ENCODE measurements around the gene SPOCK1. TPM values are rescaled to one million over a fixed set of nuclear protein-coding genes. Genes with fewer than 3 reads are reported as not detected.

The SPOCK1 gene
- total RNA-seq, 1 experiment from 2014 or later = 0.27 TPM

DNA sequence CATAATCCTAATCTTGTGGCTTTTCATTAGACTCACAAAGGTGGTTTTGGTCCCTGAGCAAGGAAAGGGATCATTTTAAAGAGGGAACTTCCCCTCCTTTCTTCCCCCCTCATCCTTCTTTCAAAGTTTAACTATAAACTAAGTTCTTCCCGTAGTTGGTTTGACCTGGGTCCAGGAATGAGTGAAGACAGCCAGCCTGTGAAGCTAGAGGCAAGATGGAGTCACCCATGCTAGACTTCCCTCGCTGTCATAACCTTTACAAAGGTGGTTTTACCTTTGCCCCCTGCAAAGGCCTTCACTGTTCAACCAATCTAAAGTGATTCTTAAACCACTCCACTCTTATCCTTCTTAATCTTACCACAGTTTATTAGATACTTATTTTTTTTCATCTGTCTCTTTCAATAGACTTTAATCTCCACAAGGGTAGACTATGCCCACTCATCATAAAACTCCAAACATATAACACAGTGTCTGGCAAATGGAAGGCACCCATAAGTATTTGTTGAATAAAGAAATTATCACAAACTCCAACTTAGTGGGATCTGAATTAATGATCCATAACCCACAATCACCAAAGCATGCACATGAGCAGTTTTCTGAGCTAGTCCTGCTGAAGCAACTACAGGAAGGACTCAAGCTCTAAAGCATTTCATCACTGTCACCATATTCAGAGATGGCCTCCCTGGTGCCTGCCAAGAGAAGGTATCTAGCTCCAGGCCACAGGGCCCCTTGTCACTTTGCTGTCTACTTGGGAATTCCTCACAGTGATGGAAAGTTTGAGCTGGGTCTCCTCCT is 369.0 kb downstream of the SPOCK1 start:
- CTCF ChIA-PET = no interaction called here

More for the DNA sequence above, 369.0 kb downstream of the SPOCK1 start:
- no peak overlapping the region for H3K9ac ChIP-seq (ENCODE audit: low read length)
- peaks cover 16% of the 10 kb centered on the region; the same call in 1 of the 2 replicates for H3K27me3 ChIP-seq (ENCODE audit: insufficient read depth, low read length)
- TF ChIP-seq ZFX (IDR thresholded peaks at IDR 0.05) (no peak), SIN3A (IDR thresholded peaks at IDR 0.05; ENCODE audit: low read depth) (no peak), POLR2AphosphoS5 (IDR thresholded peaks at IDR 0.05; ENCODE audit: low read depth, low read length) (no peak), CBX3 (IDR thresholded peaks at IDR 0.05; ENCODE audit: low read depth) (no peak), SP1 (IDR thresholded peaks at IDR 0.05; ENCODE audit: low read depth) (no peak), EZH2phosphoT487 (IDR thresholded peaks at IDR 0.05; ENCODE audit: borderline replicate concordance) (no peak), RAD21 (IDR thresholded peaks at IDR 0.05; ENCODE audit: low read depth) (no peak), ZNF274 (IDR thresholded peaks at IDR 0.05; ENCODE audit: low read depth, low read length) (no peak), EGR1 (IDR thresholded peaks at IDR 0.05; ENCODE audit: low read depth) (no peak), ELF1 (IDR thresholded peaks at IDR 0.05; ENCODE audit: borderline replicate concordance, low read depth) (no peak), CEBPB (IDR thresholded peaks at IDR 0.05; ENCODE audit: low read depth) (no peak), POLR2A (IDR thresholded peaks at IDR 0.05; ENCODE audit: borderline replicate concordance, extremely low read depth, insufficient read depth, insufficient read length) (no peak), FOSL1 (IDR thresholded peaks at IDR 0.05; ENCODE audit: low read depth) (no peak), TCF7L2 (IDR thresholded peaks at IDR 0.05; ENCODE audit: borderline replicate concordance, extremely low read depth, insufficient read depth, insufficient read length) (no peak)
- TF ChIP-seq, protein P1, sequence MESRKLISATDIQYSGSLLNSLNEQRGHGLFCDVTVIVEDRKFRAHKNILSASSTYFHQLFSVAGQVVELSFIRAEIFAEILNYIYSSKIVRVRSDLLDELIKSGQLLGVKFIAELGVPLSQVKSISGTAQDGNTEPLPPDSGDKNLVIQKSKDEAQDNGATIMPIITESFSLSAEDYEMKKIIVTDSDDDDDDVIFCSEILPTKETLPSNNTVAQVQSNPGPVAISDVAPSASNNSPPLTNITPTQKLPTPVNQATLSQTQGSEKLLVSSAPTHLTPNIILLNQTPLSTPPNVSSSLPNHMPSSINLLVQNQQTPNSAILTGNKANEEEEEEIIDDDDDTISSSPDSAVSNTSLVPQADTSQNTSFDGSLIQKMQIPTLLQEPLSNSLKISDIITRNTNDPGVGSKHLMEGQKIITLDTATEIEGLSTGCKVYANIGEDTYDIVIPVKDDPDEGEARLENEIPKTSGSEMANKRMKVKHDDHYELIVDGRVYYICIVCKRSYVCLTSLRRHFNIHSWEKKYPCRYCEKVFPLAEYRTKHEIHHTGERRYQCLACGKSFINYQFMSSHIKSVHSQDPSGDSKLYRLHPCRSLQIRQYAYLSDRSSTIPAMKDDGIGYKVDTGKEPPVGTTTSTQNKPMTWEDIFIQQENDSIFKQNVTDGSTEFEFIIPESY (IDR thresholded peaks at IDR 0.05; ENCODE audit: extremely low read depth, insufficient replicate concordance, low read length) = no peak
- ATAC-seq (no peak), DNase-seq (ENCODE audit: low read depth, low spot score) (no peak)
- H3K36me3 ChIP-seq (ENCODE audit: control insufficient read depth in 1 of 2, insufficient read depth in 2 of 2, low read length in 2 of 2) = no peaks in the 10 kb centered on the region
- intact Hi-C loops (cut with micrococcal nuclease) = no loop called here
- no peaks in the 10 kb centered on the region for H4K20me1 ChIP-seq (ENCODE audit: insufficient read depth)
- H3K4me1 ChIP-seq (ENCODE audit: control insufficient read depth in 1 of 2, insufficient read depth in 2 of 2, low read length in 2 of 2) = no peaks in the 10 kb centered on the region
- RAD21 ChIA-PET (ENCODE audit: low non-redundant PET in 1 of 2, low total read pairs in 2 of 2, uncharacterized antibody in 2 of 2, unreplicated experiment in 2 of 2) = no interaction called here
- H3K4me3 ChIP-seq (replicated peaks in 1 of 2; ENCODE audit: low read depth in 1 of 2, low read length in 2 of 2) = no peak overlapping the region
- H3K27ac ChIP-seq (ENCODE audit: low read depth, low read length) = no peak overlapping the region
- POLR2A ChIA-PET = no interaction called here
- H2AFZ ChIP-seq (ENCODE audit: low read depth, low read length, poor library complexity, severe bottlenecking) = no peak overlapping the region
- H3K9me2 ChIP-seq (ENCODE audit: insufficient read depth) = no peaks in the 10 kb centered on the region
- H3K79me2 ChIP-seq (ENCODE audit: insufficient read depth, low read length) = no peaks in the 10 kb centered on the region
- no peaks in the 10 kb centered on the region for H3K9me3 ChIP-seq (ENCODE audit: control insufficient read depth in 1 of 2, insufficient read depth in 1 of 2, low read depth in 1 of 2, low read length in 2 of 2)
- no TSS peak for BruUV-seq (replicated peaks)
- no peak overlapping the region for H3K4me2 ChIP-seq (ENCODE audit: low read length)

All from HCT116 (cell line).